Measurements from ENCODE around the gene MEGF9.

GRCh38 chr9:120659676-120660075 is 54.6 kb downstream of the MEGF9 start:
- no peak for TF ChIP-seq CTCF (conservative IDR thresholded peaks at IDR 0.05; ENCODE audit: low read depth, low read length)
- no peak for TF ChIP-seq EZH2 (IDR thresholded peaks at IDR 0.05; ENCODE audit: borderline replicate concordance, low read depth, low read length, poor library complexity, severe bottlenecking)
